NK-92 (cell line): ENCODE measurements around the gene EMC6.
"Not testable (repeated sequence)": the region's sequence is repeated elsewhere in the genome, so short reads cannot be mapped to it uniquely, and the experiment has no call there.

Experiments used
- DNase-seq: peaks from one replicate; lab custom pipeline; 2025; ENCODE audit not compliant: unreplicated experiment; lab: John Stamatoyannopoulos, UW

EMC6 gene

DNA sequence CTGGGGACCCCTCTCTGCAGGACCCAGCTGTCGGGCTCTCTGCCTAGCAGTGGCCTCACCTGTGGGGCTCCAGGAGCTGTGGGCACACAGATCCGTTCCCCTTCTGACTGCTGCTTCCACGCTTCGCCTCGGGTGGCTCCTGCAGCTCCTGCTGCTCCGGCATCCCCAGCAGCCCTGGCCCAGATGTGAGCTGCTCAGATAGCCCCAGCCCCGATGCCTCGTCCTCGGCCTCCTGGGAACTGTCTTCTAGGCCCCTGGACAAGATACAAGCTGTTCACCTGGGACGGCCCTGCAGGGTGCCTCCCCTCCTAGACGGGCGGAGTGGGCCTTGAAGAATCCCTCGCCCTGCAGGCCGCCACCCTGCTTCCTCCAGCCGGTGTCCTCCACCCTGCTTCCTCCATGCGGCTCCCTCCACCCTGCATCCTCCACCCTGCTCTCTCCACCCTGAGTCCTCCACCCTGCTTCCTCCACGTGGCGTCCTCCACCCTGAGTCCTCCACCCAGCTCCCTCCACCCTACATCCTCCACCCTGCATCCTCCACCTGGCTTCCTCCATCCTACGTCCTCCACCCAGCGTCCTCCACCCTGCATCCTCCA, 11.0 kb downstream of the EMC6 start:
- DNase-seq = no peak

DNA sequence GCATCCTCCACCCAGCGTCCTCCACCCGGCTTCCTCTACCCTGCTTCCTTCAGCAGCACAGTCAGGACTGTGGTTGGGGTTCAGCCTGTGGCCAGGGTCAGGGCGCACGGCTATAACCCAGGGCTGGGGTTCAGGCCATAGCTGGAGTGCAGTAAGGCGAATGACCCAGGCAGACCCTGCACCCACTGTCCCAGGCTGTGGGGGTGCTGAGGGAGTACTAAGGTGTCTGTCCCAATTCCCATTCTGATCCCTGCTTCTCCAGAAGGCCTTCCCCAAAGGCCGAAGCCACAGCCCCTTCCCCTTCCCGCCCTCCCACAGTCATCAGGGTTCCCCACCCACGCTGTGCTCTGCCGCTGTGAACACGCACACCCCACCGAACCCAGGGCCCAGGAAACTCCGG, 12.4 kb downstream of the EMC6 start:
- DNase-seq = no peak

DNA sequence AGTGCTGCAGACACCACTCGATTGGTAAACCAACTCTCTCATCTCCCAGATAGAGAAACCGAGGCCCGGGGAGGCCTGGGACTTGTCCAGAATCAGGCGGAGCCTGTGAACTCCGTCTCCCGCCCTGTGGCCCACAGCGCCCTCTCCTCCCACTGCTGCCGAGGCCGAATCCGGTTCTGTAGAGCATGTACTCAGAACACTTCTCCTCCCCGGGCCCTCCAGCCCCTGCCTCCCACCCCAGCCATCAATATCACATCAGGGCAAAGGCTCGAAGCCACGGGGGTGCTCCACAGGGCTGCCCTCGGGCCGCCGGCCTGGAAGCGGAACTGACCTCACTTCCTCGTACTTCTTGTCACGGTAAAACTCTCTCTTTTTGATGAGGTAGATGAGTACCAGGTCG, 13.0 kb downstream of the EMC6 start:
- no peak for DNase-seq

DNA sequence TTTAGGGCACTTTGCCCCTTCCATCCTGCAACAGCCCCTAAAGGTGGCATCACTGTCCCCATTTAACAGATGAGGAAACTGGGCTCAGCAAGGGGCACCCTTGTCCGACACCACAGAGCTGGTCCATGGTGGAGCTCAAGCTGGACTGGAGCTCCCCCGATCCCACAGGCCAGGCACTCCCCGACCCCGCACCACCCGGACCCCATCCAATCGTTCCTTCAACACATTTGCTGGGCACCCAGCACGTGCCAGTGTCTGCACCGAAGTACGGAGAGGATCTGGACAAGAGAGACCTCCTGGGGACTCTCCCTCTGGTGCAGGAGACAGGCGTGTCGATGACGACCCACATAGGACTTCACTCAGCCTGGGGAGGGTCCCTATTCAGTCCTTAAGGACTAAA, 13.4 kb downstream of the EMC6 start:
- DNase-seq = no peak

DNA sequence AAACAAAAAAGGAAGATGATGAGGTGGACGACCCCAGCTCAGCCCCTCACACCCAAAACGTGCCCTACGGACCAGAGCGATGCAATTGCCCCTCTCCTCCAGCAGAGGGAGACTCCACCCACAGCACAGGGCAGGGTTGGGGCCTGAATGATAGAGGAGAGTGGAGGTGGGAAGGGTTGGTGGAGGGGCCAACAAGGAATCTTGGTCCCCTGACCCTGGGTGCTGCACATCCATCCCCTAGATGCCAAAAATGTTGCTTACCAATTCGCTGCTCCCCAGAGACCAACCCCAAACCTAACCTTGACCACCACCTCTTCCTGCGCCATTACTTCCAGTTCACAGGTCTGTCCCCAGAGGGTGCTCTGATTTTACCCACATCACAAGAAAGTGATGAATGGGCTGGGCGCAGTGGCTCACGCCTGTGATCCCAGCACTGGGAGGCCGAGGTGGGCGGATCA, 14.5 kb downstream of the EMC6 start:
- DNase-seq = no peak

DNA sequence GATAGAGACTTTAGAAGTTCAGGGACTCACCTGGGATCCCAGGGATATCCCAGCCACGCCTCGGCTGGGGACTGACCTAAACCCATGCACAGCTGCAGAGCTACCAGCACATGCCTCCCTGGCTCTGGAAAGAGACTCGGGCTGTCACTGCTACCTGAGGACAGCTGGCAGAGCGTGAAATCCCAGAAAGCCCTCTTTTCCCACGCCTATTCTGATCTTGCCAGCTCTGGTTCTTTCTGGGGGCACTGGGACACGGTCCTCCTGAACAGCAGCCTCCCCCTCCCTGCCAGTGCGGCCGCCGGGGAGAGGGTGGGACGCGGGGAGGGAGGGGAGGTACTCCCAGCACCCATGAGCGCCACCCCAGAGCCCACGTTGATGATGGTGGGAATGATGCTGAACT, 16.6 kb downstream of the EMC6 start:
- no peak for DNase-seq

DNA sequence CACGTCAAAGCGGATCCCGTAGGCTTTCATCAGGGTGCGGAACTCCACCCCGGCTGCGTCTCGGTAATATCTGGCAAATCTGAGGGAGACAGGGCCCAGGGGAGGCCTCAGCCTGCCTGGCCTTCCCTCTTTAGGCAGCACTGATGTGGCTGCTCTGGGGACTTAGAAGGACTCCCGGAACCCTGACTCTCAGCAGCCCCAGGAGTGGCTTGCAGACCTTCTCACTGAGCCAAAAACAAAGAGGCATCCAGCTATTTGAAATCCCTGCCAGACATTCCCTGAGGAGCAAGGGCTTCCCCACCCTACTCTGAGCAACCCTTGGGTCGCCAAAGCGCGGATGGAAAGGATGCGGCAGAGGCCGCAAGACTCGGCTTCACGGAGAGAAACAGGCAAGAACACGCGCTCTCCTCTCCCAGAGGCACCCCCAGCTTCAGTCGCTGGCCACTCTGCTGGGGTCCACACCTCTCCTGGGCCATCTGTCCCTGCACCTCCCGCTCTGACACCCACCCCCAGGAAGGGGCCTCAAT, 19.5 kb downstream of the EMC6 start:
- DNase-seq = no peak

DNA sequence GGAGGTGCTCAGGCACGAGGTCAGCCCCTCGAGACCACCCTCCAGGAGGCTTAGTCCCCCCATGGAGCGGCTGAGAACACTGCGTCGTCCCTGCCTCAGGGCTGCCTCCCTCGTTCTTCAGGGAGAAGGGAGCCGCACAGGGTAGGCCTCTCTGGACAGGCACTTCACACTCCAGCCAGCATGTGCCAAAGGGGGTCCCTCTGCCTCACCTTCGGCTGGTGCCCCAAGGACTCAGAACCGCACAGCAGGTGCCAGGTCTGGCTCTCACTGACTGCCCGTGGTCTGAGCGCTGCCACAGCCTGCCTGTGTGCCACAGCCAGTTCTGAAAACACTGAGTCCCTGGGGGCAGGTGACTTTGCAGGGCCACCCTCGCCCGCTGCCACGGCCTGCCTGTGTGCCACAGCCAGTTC, 20.2 kb downstream of the EMC6 start:
- DNase-seq = no peak

DNA sequence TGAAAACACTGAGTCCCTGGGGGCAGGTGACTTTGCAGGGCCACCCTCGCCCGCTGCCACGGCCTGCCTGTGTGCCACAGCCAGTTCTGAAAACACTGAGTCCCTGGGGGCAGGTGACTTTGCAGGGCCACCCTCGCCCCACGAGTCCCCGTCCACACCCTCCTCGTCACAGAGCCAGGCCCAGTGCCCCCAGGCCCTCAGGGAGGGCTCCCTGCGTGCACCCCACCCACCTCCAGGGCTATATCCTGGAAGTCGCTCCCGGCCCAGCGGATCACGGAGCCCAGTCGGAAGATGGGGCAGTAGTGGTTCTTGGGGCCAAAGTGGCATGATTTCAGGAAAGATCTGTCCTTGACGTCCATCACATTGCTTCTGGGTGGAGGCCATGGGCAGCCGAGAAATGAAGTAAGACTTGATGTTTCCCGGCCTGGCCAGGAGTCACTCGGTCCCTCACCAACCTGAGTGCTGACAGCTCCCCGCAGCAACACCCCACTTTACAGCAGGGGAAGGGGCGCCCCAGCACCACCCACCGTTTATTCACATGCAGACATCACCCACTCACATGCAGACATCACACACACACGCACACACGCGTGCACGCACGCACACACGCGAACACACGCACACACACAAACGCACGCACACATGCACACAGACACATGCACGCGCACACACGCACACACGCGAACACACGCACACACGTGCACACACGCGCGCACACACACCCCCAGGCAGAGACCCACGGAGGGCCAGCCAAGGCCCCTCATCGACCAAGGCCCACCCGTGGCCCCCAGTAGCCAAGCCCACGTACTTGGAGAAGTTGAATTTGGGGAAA, 20.9 kb downstream of the EMC6 start:
- no peak for DNase-seq

DNA sequence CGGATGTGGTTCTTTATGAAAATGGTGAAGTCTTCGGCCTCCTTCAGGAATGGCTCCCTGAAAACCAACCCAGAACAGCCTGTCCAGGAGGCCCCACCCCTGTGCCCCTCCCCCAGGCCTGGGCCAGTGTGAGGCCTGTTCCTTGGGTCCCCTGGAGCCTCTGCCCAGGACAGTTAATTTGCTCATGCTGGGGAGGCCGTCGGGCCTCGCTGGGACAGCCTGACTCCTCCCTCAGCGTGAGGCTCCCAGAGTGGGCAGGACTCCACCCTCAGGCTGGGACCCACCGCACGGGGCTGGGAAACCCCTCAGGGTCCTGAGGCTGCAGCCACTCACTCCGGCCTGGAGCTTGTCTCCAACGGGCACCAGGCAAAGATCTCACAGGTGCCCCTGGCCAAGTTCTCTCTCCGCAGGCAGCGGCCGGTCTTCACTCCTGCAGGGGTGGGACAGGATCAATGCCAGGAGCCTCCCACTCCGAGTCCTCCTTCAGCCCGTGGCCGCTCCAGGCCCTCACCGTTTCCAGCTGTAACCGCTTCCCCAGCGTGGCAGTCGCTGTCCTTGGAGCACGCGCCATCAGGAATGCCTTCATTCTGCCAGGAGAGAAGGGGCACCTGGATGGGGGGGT, 21.6 kb downstream of the EMC6 start:
- no peak for DNase-seq

DNA sequence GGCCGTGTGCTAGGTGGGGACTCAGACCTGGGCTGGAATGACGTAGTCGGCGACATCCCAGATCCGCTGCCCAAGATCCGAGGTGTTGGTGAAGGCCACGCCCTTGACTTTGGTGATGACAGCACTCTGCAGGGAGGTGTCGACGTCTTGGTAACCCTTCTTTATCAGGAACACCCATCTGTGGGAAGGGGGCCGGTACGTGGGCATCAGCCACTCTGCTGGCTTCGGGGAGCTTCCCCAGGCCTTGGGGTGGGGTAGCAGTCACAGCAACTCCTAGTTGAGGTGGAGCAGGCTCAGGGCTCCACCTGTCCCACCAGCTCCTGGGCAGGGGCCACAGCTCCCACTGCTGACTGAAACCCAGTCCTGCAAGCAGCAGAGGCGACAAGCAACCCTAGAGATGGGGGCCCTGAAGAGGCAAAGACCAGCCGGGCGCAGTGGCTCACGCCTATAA, 23.0 kb downstream of the EMC6 start:
- DNase-seq = no peak

DNA sequence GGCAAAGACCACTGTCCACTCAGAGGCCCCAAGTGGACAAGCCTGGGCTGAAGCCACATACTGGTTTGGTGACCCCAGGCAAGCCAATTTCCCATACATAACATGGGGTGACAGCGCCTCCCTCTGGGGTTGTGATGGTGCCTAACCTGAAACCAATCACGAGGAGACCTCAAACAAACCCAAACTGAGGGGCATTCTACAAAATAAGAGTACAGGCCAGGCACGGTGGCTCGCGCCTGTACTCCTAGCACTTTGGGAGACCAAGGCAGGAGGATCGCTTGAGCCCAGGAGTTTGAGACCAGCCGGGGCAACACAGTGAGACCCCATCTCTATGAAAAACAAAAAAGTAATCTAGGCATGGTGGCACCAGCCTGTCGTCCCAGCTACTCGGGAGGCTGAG, 23.7 kb downstream of the EMC6 start:
- DNase-seq = no peak

DNA sequence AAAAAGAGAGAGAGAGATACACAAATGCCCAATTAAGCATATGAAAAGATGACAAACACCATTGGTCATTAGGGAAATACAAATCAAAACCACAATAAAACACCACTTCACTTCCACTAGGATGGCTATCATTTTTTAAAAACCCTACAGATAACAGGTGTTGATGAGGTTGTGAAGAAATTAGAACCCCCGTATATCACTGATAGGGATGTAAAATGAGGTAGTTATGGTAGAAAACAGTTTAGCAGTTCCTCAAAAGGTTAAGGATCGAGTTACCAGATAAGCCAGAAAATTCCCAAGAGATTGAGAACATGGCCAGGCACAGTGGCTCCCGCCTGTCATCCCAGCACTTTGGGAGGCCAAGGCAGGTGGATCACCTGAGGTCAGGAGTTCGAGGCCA, 24.5 kb downstream of the EMC6 start:
- DNase-seq = no peak

DNA sequence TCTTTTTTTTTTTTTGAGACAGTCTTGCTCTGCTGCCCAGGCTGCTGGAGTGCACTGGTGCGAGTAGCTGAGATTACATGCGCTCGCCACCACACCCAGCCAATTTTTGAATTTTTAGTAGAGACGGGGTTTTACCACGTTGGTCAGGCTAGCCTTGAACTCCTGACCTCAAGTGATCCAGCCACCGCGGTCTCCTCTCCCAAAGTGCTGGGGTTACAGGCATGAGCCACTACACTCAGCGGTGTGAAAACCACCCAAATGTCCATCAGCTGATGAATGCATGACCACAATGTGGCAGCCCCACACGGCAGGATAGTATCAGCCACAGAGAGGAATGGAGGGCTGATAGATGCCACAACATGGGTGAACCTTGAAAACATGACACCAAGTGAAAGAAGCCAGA, 25.2 kb downstream of the EMC6 start:
- DNase-seq = no peak

DNA sequence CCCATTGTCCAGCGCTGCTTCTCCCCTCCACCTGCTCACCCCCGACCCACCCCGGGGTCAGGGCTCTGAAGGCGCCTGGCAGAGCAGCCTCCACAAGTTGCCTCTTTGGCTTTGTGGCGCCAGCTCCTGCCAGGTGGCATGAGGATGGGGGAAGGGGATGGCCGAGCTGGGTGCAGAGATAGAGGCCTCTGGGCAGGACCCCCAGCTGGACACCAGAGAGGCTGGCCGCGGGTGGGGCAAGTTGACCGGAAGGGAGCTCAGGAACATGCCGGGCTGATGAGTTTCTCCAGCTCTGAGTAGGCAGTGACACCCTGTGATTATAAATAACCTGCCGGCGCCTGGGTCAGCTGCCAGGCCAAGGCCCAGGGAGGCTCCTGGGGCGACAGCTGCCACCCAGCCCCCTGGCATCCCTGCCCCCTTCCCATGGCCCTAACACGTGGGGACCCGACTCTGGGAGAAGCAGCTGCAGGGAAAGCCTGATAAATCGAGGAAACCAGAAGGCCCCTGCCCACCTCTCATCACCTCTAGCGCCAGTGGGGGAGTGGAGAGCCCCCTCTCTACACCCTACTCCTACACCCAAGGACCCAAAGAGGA, 26.6 kb downstream of the EMC6 start:
- DNase-seq = no peak

DNA sequence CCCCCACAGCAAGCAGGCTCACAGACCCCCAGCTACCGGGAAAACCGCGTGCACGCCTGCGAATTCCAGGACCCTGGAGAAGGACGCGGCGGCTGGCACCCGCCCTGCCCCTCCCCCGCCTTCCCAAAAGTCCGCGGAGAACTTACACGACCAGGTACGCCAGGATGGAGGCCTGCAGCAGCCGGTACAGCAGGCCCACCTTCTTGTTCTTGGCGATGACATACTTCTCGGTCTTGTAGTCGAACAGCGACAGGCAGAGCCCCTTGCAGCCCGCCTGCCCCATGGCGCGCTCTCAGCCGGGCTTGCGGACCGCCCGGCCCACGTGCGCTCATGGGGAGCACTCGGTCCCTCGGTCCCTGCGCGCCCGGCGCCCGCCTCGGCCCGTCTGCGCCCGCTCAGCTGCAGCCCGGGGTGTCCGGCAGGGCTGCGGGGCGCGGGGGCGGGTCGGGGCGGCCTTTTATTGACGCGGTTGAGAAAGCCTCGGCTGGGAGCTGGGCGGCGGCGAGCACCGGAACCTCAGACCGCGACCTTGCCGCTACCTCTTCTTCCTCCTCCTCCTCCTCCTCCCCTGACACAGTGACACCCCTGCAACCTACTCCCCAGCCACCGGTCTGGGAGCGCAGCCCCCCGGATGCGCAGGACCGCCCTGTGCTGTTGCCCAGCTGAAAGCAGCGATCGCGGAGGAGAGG, 27.3 kb downstream of the EMC6 start, which contains the start of gene P2RX5:
Gene P2RX5 (minus strand): TSS at position 433 of the 689 bp plus-strand sequence. CDS start 150 bp downstream, at position 283.
- no peak for DNase-seq

DNA sequence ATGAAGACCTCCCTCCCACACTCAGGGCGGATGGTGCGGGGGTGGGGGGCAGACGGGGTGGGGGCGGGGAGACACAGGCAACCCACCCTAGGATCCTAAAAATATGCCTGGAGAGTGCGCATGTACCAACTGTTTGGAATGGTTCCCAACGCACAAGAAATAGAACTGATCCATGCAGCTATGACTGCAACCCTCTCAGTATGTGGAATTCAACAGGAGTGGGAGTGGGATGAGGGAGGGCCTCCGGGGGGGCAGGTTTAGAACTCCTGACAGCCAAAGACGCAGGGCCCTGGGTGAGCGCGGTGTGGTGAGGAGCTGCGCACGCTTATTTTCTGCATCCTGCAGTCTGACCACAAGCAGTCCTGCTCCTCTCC, 28.5 kb downstream of the EMC6 start:
- DNase-seq = no peak

DNA sequence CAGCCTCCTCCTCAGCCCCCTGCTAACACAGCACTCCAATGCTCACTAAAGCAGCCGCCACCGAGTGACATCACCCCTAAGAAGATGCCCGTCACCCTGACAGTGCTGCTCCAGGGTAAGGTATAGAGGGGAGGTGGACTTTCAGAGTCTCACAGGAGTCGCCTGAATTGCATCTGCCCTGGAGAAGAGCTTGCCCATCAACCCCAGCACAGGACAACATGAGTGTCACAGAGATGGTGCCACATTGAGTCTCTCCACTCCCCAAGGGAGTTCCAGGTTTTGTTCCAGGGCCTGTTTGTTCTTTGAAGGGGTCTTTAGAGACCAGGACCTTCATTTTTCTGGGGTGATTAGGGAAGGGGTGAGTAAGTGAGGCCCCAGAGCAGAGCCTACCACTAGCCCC, 29.5 kb downstream of the EMC6 start:
- no peak for DNase-seq

DNA sequence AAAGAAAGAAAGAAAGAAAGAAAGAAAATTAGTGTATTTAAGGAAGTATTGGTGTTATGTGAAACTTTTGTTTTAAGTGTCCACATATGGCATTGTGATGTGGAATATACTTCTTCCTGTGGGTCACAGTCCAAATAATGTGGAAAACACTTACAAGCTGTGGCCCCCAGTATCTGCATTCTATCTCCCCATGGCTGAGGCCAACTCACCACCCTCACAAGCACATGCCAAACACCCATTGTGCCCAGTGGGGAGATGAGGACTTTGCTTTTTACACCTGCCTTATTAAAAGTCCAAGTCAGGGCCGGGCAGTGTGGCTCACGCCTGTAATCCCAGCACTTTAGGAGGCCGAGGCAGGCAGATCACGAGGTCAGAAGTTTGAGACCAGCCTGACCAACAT, 31.3 kb downstream of the EMC6 start:
- DNase-seq = no peak

DNA sequence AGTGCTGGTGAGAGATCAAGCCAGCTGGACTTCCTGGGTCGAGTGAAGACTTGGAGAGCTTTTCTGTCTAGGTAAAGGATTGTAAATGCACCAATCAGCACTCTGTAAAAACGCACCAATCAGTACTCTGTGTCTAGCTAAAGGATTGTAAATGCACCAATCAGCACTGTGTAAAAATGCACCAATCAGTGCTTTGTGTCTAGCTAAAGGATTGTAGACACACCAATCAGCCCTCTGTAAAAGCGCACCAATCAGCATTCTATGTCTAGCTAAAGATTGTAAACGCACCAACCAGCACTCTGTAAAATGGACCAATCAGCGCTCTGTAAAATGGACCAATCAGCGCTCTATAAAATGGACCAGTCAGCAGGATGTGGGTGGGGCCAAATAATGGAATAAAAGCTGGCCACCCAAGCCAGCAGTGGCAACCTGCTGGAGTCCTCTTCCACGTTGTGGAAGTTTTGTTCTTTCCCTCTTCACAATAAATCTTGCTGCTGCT, 33.5 kb downstream of the EMC6 start:
- DNase-seq = not testable (repeated sequence)
